ENCODE data around the gene FAM47C.
"Not testable (repeated sequence)": the region's sequence is repeated elsewhere in the genome, so short reads cannot be mapped to it uniquely, and the experiment has no call there.

The FAM47C gene

GRCh38 chrX:36983831-36984230 is 24.3 kb upstream of the FAM47C start:
- FAIRE-seq: no peak
- TF ChIP-seq, protein P1, sequence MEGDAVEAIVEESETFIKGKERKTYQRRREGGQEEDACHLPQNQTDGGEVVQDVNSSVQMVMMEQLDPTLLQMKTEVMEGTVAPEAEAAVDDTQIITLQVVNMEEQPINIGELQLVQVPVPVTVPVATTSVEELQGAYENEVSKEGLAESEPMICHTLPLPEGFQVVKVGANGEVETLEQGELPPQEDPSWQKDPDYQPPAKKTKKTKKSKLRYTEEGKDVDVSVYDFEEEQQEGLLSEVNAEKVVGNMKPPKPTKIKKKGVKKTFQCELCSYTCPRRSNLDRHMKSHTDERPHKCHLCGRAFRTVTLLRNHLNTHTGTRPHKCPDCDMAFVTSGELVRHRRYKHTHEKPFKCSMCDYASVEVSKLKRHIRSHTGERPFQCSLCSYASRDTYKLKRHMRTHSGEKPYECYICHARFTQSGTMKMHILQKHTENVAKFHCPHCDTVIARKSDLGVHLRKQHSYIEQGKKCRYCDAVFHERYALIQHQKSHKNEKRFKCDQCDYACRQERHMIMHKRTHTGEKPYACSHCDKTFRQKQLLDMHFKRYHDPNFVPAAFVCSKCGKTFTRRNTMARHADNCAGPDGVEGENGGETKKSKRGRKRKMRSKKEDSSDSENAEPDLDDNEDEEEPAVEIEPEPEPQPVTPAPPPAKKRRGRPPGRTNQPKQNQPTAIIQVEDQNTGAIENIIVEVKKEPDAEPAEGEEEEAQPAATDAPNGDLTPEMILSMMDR (IDR thresholded peaks at IDR 0.05; ENCODE audit: insufficient read depth, missing control alignments): no peak
- no peak for DNase-seq (ENCODE audit: insufficient read length, low spot score)

- FAIRE-seq; DNase-seq (ENCODE audit: insufficient read length, low spot score): not testable (repeated sequence)
Observed at GRCh38 chrX:36985416-36986209, 22.6 kb upstream of the FAM47C start.

DNA sequence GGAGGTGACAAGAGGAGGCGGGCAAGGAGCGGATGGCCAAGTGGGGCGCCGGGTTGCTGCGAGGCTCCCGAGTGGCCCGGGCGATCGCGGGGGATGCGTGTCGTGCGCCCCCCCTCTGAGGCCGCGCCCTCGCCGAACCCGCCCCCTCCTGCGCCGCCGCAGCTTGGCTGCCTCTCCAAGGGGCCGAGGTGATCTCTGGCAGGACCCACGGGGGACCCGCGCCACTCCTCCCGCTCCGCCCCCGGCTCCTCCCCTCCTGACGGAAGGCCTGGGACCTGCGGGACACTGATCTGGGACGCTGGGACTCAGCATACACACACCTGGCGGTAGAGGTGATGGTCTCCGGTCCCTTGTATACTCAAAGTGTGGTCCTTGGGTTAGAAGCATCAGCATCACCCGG is 21.9 kb upstream of the FAM47C start:
- FAIRE-seq (peak; percentile 91), DNase-seq (ENCODE audit: insufficient read length, low spot score) (no peak)
- TF ChIP-seq, protein P1 (IDR thresholded peaks at IDR 0.05; ENCODE audit: insufficient read depth, missing control alignments): no peak

DNA sequence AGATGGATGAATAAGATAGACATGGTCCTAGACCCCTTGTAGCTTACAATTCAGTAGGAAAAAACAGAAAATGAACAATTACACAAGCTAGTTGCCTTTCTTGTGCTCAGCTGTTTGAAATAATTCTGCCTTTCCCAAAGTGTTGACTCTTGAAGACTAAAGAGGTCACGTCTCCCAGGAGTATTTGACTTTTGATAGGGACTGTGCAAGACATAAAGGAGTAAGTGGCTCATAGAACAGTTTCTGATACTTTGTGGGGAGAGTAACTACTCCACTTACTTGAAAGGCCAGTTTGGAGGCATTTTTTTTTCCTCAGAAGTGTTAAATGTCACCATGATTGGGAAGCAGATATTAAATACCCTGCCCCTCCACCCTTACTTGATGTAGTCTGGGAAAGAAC is 21.0 kb upstream of the FAM47C start:
- not testable (repeated sequence) for FAIRE-seq; DNase-seq (ENCODE audit: insufficient read length, low spot score)

- FAIRE-seq (no peak), DNase-seq (ENCODE audit: insufficient read length, low spot score) (no peak)
- TF ChIP-seq, protein P1 (IDR thresholded peaks at IDR 0.05; ENCODE audit: insufficient read depth, missing control alignments): no peak
Observed at GRCh38 chrX:37000140-37000539, 8.0 kb upstream of the FAM47C start.

- TF ChIP-seq, protein P1 (IDR thresholded peaks at IDR 0.05; ENCODE audit: insufficient read depth, missing control alignments): no peak
- no peak for FAIRE-seq
- no peak for DNase-seq (ENCODE audit: insufficient read length, low spot score)
Observed at GRCh38 chrX:37010496-37010895, 2.3 kb downstream of the FAM47C start.

DNA sequence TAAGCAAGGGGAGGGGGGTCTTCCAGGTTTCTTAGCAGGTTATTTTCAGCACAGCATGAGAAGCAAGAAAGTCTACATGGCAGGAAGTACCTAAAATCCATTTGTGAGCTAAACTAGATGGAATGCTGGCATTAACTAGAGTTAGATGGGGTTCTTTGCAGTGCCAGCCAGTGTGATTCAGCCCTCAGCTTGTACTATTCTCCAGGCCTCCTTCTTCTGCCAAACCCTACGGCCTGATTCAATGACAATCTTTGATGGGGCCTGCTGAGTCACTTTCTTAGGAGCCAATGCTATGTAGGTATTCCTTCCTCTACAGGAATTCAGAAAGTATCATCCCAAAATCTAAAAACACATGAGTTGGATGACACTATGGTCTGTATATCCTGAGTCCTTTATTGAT is 26.1 kb downstream of the FAM47C start:
- not testable (repeated sequence) for FAIRE-seq; DNase-seq (ENCODE audit: insufficient read length, low spot score)

- FAIRE-seq; DNase-seq (ENCODE audit: insufficient read length, low spot score): not testable (repeated sequence)
Observed at GRCh38 chrX:37036674-37037220, 28.6 kb downstream of the FAM47C start.

DNA sequence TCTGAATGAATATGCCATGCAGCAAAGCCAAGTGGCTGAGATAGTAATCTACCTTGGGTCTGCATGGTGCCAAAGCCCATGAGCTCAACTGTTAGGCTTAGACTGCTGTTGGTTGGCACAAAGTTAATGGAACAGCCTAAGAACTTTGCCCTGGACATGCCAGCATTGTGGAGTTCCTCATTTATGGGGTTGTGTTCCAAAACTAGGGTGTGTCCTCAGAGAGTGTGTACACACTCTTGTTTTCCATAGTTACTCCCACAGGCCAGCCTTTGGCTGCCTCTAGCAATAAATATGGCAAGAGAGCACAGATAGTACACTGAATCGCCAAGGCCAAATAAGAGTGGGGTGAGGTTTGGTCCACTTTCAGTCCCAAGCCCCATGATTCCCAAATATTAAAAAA is 30.6 kb downstream of the FAM47C start:
- DNase-seq (ENCODE audit: insufficient read length, low spot score); FAIRE-seq: not testable (repeated sequence)

DNA sequence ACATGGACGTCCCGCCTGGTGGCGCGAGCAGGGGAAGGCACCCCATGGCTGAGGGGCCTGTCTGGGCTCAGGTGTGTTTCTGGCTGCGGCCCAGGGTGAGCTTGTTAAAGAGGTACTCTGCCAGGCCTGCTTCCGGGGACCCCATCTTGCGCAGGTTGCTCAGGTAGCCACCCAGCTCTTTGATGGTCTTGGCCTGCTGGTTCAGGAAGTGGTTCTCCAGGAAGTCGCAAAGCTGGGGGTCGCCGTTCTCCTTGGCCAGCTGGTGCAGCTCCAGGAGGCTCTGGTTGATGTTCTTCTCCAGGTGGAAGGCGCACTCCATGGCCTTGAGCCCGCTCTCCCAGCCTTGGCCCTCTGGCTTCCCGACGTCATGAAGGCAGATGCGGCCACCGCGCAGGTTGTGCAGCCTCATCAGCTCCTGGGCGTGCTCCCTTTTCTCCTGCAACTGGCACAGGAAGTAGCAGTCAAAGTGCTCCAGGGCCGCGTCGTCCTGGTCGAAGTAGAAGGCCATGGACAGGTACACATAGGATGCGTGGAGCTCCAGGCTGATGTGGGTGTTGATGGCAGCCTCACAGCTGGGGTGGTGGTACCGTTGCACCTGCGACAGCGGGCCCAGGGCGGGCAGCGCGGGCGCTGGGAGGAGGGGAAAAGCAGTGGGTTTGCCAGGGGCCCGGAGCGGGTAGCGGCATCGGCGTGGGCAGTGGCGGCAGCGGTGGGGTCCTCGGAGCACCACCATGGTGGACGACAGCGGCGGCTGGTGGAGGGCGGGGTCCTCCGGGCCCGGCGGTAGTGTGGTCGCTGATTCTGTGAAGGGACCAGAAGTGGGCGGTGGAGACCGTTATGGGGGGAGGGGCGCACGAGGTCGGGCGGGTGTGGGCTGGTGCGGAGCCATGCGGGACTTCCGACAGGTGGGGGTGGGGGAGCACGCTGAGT is 35.1 kb downstream of the FAM47C start:
- not testable (repeated sequence) for DNase-seq (ENCODE audit: insufficient read length, low spot score); FAIRE-seq
